GM19351 (cell line): ENCODE measurements around the gene FILIP1.

ENCODE experiments used
- ATAC-seq: cut with Tn5 transposase; IDR thresholded peaks from one replicate; pipeline ENCODE4 v1.9.1; 2021; ENCODE audit warnings: mild to moderate bottlenecking, moderate library complexity; ENCODE audit not compliant: unreplicated experiment

Gene FILIP1

GRCh38 chr6:75278474-75279077, 215.0 kb downstream of the FILIP1 start:
- no peak for ATAC-seq

- ATAC-seq: no peak
These were observed 218.5 kb downstream of the FILIP1 start for GRCh38 chr6:75275067-75275466.

GRCh38 chr6:75273009-75273408, 220.6 kb downstream of the FILIP1 start:
- no peak for ATAC-seq

- ATAC-seq: no peak
These were observed 221.3 kb downstream of the FILIP1 start for GRCh38 chr6:75272145-75272840.

GRCh38 chr6:75268988-75269354, 224.6 kb downstream of the FILIP1 start:
- ATAC-seq: no peak

GRCh38 chr6:75268121-75268987, 225.2 kb downstream of the FILIP1 start:
- no peak for ATAC-seq

GRCh38 chr6:75267461-75267860, 226.1 kb downstream of the FILIP1 start:
- ATAC-seq: no peak

- ATAC-seq: peak; percentile 88
These were observed 226.8 kb downstream of the FILIP1 start for GRCh38 chr6:75266716-75267291.

- ATAC-seq: no peak
These were observed 230.2 kb downstream of the FILIP1 start for GRCh38 chr6:75263401-75263750.

GRCh38 chr6:75262716-75263400, 230.7 kb downstream of the FILIP1 start:
- ATAC-seq: no peak

- no peak for ATAC-seq
These were observed 232.3 kb downstream of the FILIP1 start for GRCh38 chr6:75261299-75261698.

GRCh38 chr6:75257343-75258087, 236.1 kb downstream of the FILIP1 start:
- ATAC-seq: no peak

GRCh38 chr6:75250552-75250951, 243.0 kb downstream of the FILIP1 start:
- ATAC-seq: no peak

- no peak for ATAC-seq
These were observed 243.8 kb downstream of the FILIP1 start for GRCh38 chr6:75249837-75250236.

- ATAC-seq: no peak
These were observed 247.2 kb downstream of the FILIP1 start for GRCh38 chr6:75246386-75246785.

GRCh38 chr6:75244063-75244584, 249.5 kb downstream of the FILIP1 start:
- ATAC-seq: no peak

GRCh38 chr6:75243333-75244062, 250.1 kb downstream of the FILIP1 start, which contains the start of gene COX7A2:
COX7A2 (minus strand) TSS chr6:75243801; CDS start chr6:75243734, 67 bp downstream.
- ATAC-seq: peak; percentile 90
